NCI-H2081 (cell line): Measurements from ENCODE around the gene DNAJC15.
"Not testable (repeated sequence)": the region's sequence is repeated elsewhere in the genome, so short reads cannot be mapped to it uniquely, and the experiment has no call there.

Experiments
- DNase-seq, 2 experiments: peaks; one replicate each; lab custom pipeline; 2025; lab: John Stamatoyannopoulos, UW

The DNAJC15 gene

GRCh38 chr13:43023289-43023963 lies at the start of gene DNAJC15:
TSS of gene DNAJC15 (plus strand) at chr13:43023586. CDS start at chr13:43023627, 41 bp downstream.
- DNase-seq, result no peak

- DNase-seq, result no peak
Measured at GRCh38 chr13:42976066-42976465, 47.3 kb upstream of the DNAJC15 start.

- no peak for DNase-seq
Measured at GRCh38 chr13:42977219-42977659, 46.1 kb upstream of the DNAJC15 start.

GRCh38 chr13:42981317-42981716 lies 42.1 kb upstream of the DNAJC15 start:
- no peak for DNase-seq

GRCh38 chr13:42981853-42982252 lies 41.5 kb upstream of the DNAJC15 start:
- DNase-seq, result no peak

DNA sequence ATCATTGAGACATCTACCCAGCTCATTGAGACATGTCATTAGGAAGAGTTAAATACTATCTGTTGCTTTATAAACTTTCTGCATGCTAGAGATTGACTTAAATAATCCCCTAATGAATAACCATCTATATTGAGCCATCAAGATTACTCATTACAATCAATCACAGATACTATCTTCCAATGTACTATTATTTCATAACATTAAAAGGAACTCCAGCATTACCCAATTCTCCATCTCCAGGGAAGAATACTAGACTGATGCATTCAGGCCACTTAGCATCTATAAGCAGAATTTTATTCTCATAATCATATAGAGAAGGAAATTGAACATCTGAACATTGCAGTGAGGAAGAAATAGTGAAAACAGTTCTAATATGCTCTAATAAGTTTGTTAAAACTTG lies 39.4 kb upstream of the DNAJC15 start:
- no peak for DNase-seq

DNA sequence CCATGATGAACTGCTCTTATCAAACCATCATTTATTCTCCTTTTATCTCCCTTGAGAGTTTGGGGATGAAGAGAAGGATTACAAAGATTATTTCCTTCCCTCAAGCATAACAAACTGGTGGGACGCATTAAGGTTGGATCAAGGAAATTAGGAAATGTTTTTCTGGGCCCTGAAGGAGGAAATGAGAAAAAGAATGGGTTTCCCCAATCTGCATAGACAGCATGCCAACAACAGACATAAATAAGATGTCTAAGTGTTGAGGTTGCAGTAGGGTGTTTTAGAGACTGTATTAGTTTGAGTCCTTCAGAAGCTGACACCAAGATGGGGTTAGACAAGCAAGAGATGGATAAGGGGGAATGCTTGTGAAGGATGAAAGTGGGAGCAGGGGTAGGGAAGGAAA lies 38.7 kb upstream of the DNAJC15 start:
- DNase-seq, result no peak

- no peak for DNase-seq
Measured at GRCh38 chr13:42985312-42986175, 37.8 kb upstream of the DNAJC15 start.

GRCh38 chr13:42986176-42986574 lies 37.2 kb upstream of the DNAJC15 start:
- no peak for DNase-seq

DNA sequence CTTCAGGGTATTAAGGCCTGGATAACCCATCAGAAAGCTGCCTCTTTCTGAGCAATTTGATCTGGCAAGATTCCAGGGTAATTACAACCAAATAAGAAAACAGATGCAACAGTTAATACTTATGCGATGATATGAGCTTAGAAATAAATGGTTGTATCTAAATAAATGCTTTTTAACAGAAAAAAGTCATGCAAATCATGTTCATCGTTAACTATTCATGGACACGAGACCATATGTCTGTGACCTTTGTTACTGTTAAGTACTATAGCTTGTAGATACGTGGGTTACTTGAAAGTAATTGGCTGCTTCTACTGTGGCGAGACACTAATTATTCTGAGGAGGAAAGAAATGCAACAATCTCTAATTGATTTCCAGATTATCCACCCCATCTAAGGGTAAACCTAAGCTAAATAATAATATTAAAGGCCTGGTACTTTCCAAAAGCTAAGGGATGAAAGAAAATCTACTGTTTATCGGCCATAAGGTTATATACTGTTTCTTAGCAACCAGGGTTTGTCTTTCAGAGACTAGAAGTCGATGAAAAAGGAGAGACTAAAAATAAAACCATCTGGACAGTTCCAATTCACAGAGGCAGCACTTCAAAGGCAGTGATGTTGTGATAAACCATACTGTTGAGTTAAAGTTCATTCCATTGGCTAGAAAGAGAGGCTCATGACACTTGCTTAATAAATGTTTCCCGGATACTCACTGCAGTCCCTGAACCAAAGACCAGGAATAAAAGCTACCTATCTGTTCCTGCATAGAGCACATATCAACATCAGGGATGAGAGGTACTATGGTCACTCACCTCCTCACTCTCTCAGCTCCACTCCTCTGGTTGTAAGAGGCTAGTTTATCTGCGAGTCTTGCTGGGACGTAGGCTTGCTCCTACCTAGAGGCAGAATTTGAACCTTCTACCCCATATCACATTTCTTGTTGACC lies 32.8 kb upstream of the DNAJC15 start:
- DNase-seq, result no peak

DNA sequence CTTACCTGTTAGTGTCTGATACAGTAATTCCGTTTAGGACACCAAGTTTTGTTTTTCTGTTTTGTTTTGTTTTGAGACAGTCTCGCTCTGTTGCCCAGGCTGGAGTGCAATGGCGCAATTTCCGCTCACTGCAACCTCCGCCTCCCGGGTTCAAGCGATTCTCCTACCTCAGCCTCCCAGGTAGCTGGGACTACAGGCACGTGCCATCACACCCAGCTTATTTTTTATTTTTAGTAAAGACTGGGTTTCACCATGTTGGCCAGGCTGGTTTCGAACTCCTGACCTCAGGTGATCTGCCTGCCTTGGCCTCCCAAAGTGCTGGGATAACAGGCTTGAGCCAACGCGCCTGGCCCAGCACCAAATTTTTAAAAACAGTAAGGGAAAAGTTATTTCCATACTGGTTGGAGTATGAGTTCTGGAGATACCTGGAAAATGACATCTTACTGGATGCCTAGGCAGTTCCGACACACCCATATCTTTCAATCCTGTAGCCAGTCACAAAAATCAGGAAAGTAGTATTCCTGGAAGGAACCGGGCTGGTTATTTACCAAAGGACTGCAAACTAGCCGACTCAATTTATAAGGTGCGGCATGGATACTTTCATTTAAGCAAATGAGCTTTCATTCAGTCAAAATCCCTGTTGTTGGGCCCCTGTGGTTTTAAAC lies 32.0 kb upstream of the DNAJC15 start:
- not testable (repeated sequence) for DNase-seq

GRCh38 chr13:42991898-42992763 lies 31.3 kb upstream of the DNAJC15 start, which contains the start of gene EPSTI1:
TSS of gene EPSTI1 (minus strand) at chr13:42992241. CDS start at chr13:42992165, 76 bp downstream.
- DNase-seq, result no peak

GRCh38 chr13:42992764-42993122 lies 30.6 kb upstream of the DNAJC15 start:
- DNase-seq, result no peak

DNA sequence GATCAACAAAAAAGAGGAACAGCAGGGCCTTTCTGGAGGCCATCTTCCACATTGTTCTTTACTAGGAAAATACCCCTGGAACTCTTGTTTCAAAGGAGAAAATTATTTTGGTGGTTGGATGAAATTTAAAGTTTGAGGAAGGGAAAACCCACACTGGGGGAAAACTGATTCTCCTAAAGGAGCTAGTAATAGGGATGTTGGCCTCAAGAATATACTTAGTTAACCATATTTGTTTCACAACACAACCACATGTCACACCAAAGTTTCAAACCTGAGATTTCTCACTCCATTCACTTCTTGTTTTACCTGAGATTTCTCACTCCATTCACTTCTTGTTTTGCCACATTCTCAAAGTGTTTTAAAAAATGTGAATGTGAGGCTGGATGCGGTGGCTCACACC lies 28.5 kb upstream of the DNAJC15 start:
- no peak for DNase-seq

DNA sequence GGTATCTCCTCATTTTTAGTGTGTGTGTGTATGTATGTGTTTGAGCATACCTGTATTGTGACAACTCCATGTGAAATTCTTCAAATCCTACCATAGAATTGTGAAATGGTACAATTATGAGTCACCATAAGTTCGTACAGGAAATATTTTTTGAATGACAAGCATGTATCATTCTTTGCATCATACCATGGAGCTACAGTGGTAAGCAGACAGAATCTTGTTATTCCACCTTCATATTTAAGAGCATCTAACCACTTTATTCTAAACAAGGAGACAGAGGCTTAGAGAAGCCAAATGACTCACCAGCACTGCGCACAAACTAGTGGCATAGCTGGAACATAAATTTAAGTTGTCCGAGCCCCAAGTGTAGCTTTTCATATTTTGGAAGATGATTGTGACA lies 26.8 kb upstream of the DNAJC15 start:
- DNase-seq, result no peak

DNA sequence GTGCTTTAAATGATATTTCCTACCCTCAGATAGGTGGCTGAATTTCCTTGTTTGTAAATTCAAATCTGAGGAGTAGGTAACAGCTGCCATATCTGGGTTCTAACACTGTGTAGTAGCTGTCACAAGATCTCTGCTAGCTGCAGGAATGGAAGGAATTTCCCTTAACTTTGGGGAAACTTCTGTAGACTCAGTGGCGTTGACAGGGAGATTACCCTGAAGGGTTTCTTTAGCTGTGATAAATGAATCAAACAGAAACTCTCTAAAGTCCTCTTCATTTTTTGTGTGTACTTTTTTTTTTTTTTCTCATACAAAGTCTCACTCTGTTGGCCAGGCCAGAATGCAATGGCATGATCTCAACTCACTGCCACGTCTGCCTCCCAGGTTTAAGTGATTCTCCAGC lies 26.0 kb upstream of the DNAJC15 start:
- DNase-seq, result no peak

- DNase-seq, result no peak
Measured at GRCh38 chr13:42999491-42999890, 23.9 kb upstream of the DNAJC15 start.

DNA sequence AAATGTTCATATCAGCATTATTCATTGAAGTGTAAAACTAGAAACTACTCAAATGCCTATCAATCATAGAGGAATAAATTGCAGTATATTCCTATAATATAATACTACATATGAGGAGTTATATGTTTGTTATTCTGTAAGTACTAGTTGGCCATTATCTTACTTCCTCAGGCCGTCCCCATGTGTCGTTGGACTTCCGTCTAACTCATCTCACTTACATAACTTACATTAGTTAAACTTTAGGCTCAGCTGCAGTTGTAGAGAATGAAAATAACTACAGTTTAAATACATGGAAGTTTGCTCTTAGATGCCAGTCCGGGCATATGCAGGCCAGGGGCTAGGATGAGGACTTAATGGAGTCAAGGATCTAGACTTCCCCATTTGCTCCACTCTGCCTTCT lies 22.7 kb upstream of the DNAJC15 start:
- DNase-seq, result no peak

DNA sequence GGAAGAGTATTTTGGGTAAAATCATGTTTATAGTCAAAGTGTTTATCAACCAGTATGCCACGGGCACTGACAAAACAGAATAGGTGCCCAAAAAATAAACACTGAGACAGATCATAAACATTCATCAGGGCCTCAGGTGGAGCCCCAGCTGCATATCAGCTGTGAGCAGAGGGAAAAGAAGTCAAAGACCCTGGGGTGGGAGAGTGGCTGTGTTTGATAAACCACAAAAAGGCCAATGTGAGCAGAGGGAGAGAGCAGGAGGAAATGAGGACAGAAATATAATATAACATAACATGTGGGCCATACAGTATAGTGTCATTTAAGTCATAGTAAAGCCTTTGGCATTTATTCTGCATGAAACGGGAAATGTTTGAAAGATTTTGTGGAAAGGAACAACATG lies 21.4 kb upstream of the DNAJC15 start:
- no peak for DNase-seq

DNA sequence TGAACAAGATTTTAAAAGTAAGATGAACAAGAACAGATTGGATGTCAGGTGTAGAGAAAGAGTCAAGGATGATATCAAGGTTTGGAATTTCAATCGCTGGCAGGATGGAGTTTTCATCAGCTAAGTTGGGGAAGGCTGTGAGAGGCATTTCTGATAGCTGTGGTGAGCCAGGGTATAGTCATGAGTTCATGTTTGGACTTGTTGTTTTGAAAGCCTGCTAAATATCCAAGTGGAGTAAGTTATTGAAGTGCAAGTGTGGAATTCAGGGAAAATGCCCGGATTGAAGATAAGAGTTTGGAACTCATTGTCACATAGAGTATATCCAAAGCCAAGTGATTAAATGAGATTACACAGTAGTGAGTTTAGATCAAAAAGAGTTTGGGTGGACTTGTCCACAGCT lies 20.4 kb upstream of the DNAJC15 start:
- DNase-seq, result no peak

DNA sequence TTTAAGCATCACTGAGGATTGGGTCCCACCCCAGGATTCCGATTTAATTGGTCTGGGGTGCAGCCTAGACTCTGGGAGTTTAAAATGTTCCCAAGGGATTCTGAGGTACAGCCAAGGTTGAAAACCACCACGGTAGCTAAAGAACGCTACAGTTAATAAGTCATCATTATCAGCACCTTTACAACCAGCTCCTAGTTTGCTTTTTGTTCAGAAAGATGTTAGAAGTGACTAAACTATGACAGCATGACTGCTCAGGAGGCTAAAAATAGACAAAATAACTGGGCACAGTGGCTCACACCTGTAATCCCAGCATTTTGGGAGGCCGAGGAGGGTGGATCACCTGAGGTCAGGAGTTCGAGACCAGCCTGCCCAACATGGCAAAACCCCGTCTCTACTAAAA lies 19.7 kb upstream of the DNAJC15 start:
- no peak for DNase-seq
